ENCODE measurements around the gene SLC35E1.

DNA sequence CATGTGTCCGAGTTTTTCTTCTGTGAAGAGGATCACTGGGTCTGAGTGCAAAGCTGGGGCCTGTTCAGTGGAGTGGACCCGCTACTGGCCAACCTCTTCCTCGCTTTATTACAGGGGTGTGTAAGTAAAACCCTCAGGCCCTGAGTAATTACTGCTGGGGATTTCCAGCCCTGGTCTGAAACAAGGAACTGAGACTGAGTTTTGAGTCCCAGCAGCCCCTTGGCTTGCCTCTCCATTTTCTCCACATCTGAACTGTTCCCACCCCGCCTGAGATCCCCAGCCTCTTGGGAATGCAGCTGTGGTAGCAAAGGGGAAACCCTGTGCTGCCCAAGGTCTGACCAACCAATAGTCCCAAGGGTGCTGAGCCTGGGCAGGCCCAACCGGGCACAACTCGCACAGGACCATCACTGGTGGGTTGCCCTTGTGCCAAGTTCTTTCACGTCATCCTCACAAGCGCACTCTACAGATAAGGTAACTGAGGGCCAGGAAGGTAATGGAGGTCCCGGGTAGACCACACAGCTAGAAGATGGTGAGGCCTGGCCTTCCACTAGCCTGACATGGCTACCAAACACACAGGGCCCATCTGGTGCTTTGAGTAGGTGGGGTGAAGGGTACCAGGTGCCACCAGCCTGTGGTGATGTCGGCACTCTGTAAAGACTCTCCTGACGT lies 13.7 kb upstream of the SLC35E1 start:
- TF ChIP-seq CTCF (IDR thresholded peaks at IDR 0.05; ENCODE audit: insufficient read depth, low read length) (no peak), POLR2AphosphoS5 (IDR thresholded peaks at IDR 0.05; ENCODE audit: low read depth) (no peak)
